Esophagus (tissue), 2 donors: Measurements from ENCODE around the gene HIP1. TPM values are rescaled to one million over a fixed set of nuclear protein-coding genes. Genes with fewer than 3 reads are reported as not detected.
"Not testable (repeated sequence)": the region's sequence is repeated elsewhere in the genome, so short reads cannot be mapped to it uniquely, and the experiment has no call there.

Experiments
- H3K27ac ChIP-seq, 2 donors: one replicate each; pipeline ENCODE4 v1.5.1; 2013; ENCODE audit warnings: low read depth in 2 of 2, mild to moderate bottlenecking in 2 of 2, inconsistent platforms in 1 of 2, low read length in 1 of 2, moderate library complexity in 1 of 2
- H3K27me3 ChIP-seq, 2 donors: one replicate each; pipeline ENCODE4 v1.6.1; 2013; ENCODE audit warnings: low read length in 2 of 2, control low read depth in 1 of 2, mild to moderate bottlenecking in 1 of 2; ENCODE audit not compliant: insufficient read depth in 2 of 2, control insufficient read depth in 1 of 2
- H3K36me3 ChIP-seq, 2 donors: one replicate each; pipeline ENCODE4 v1.6.1; 2013; ENCODE audit warnings: low read length in 1 of 2; ENCODE audit not compliant: control insufficient read depth in 2 of 2, insufficient read depth in 2 of 2
- H3K4me1 ChIP-seq, 2 donors: one replicate each; pipeline ENCODE4 v1.6.1; 2013; ENCODE audit warnings: low read length in 1 of 2; ENCODE audit not compliant: control insufficient read depth in 2 of 2, insufficient read depth in 2 of 2
- H3K4me3 ChIP-seq, 2 donors: one replicate each; pipeline ENCODE4 v1.5.1; 2013; ENCODE audit warnings: low read length in 2 of 2, mild to moderate bottlenecking in 2 of 2, low read depth in 1 of 2, moderate library complexity in 1 of 2
- H3K9me3 ChIP-seq, 2 donors: one replicate each; pipeline ENCODE4 v1.6.1; 2013; ENCODE audit warnings: mild to moderate bottlenecking in 2 of 2, low read depth in 1 of 2, low read length in 1 of 2, moderate library complexity in 1 of 2; ENCODE audit not compliant: control insufficient read depth in 2 of 2, insufficient read depth in 1 of 2
- WGBS, 2 donors: extraction: QIAGEN DNeasy Blood & Tissue Kit; methylation state at CpG; one replicate each; pipeline ENCODE4 v1.1.7; 2013; 5-methylcytosine and 5-hydroxymethylcytosine counted together
- polyA plus RNA-seq, 2 donors: library from polyadenylated mRNA; stranded (reverse); fragments of 200-250 nt; gene quantifications; one replicate each; pipeline ENCODE4 v1.2.3, GENCODE V29; 2013
- donor health status: healthy with polysubstance abuse.
- donor health status: Bipolar disorder and iron deficiency.

The HIP1 gene
- polyA plus RNA-seq, 2 donors, result 1.8 to 2.2 TPM

GRCh38 chr7:75729851-75730274 lies 8.9 kb downstream of the HIP1 start:
- Histone ChIP-seq H3K4me3 (no peak overlapping the region), H3K9me3 (no peaks in the 10 kb centered on the region), H3K27me3 (no peaks in the 10 kb centered on the region), H3K4me1 (peaks cover 0 to 3% of the 10 kb centered on the region in 2 donors), H3K36me3 (no peaks in the 10 kb centered on the region), H3K27ac (no peak overlapping the region)
- WGBS, 2 donors, result 59 to 62% methylated on average over 4 of the region's 4 CpGs

- peaks cover 0 to 3% of the 10 kb centered on the region in 2 donors for H3K4me1 ChIP-seq
- no peak overlapping the region for H3K4me3 ChIP-seq
- no peaks in the 10 kb centered on the region for H3K9me3 ChIP-seq
- H3K36me3 ChIP-seq, result no peaks in the 10 kb centered on the region
- WGBS, 2 donors, result 36 to 37% methylated on average over 8 of the region's 8 CpGs
- peak overlapping the region; percentile 38 to 72 for H3K27ac ChIP-seq
- no peaks in the 10 kb centered on the region for H3K27me3 ChIP-seq
These were observed 10.7 kb downstream of the HIP1 start for GRCh38 chr7:75727881-75728593.

DNA sequence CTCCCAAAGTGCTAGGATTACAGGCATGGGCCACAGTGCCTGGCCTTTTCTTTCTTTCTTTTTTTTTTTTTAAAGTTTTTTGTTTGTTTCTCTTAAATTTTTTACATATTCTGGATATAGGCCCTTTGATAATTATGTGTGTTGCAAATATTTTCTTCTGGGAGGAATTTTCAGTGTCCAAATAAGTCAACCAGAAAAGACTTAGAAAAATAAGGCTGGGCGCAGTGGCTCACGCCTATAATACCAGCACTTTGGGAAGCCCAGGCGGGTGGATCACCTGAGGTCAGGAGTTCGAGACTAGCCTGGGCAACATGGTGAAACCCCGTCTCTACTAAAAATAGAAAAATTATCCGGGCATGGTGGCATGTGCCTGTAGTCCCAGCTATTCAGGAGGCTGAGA lies 11.4 kb downstream of the HIP1 start:
- not testable (repeated sequence) for H3K4me3 ChIP-seq, H3K27me3 ChIP-seq, H3K36me3 ChIP-seq, H3K9me3 ChIP-seq, H3K4me1 ChIP-seq, H3K27ac ChIP-seq
- 71 to 80% methylated on average over 6 of the region's 6 CpGs for WGBS, 2 donors

DNA sequence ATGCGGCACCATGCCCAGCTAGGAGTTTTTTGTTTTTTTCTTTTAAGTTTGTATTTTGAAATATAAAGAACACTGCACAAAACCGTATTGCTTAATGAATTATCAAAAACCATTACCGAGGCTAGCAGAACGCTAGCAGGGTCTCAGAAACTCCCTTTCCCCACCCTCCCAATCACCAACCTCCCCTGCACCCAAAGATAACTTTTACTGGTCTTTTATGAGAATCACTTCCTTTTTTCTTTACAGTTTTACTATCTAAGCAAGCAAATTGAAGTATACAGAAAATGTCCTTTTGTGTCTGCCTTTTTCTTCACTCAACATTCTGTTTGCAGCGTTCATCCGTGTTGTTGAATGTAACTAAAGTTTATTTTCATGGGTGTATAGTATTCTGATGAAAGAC lies 13.4 kb downstream of the HIP1 start:
- H3K36me3 ChIP-seq, result no peaks in the 10 kb centered on the region
- H3K27me3 ChIP-seq, result no peaks in the 10 kb centered on the region
- no peak overlapping the region for H3K27ac ChIP-seq
- peaks cover 0 to 3% of the 10 kb centered on the region in 2 donors for H3K4me1 ChIP-seq
- no peak overlapping the region for H3K4me3 ChIP-seq
- H3K9me3 ChIP-seq, result no peaks in the 10 kb centered on the region
- WGBS, 2 donors, result 90% methylated on average over 6 of the region's 6 CpGs

DNA sequence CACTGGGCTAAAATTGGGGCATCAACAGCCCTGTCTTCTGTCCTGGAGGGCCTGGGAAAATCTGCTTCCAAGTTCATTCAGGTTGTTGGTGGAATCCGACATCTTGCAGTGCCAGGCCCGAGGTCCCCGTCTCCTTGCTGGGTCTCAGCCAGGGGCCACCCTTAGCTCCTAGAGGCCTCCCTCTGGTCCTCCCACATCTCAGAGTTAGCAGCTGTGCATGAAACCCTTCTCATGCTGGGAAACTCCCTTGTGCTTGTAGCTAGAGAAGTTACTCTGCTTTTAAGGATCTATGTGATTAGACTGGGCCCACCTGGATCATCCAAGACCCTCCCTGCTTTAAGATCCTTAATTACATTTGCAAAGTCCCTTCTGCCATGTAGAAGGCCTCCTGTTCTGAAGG lies 15.3 kb downstream of the HIP1 start:
- Histone ChIP-seq H3K9me3 (no peaks in the 10 kb centered on the region), H3K27me3 (no peaks in the 10 kb centered on the region), H3K4me3 (no peak overlapping the region), H3K36me3 (no peaks in the 10 kb centered on the region), H3K27ac (no peak overlapping the region), H3K4me1 (peaks cover 0 to 3% of the 10 kb centered on the region in 2 donors)
- WGBS, 2 donors, result 71 to 73% methylated on average over 3 of the region's 3 CpGs

GRCh38 chr7:75722373-75722772 lies 16.4 kb downstream of the HIP1 start:
- Histone ChIP-seq H3K27ac (no peak overlapping the region), H3K9me3 (no peaks in the 10 kb centered on the region)

GRCh38 chr7:75721922-75722321 lies 16.8 kb downstream of the HIP1 start:
- not testable (repeated sequence) for H3K4me3 ChIP-seq, H3K27ac ChIP-seq, H3K9me3 ChIP-seq, H3K27me3 ChIP-seq, H3K4me1 ChIP-seq, H3K36me3 ChIP-seq
- WGBS, 2 donors, result 91 to 93% methylated on average over 9 of the region's 9 CpGs

More at GRCh38 chr7:75722373-75722772, 16.4 kb downstream of the HIP1 start:
- no peaks in the 10 kb centered on the region for H3K4me1 ChIP-seq
- H3K27me3 ChIP-seq, result no peaks in the 10 kb centered on the region
- H3K4me3 ChIP-seq, result no peak overlapping the region
- no peaks in the 10 kb centered on the region for H3K36me3 ChIP-seq
- WGBS, 2 donors, result 50 to 53% methylated on average over 4 of the region's 4 CpGs

- no peaks in the 10 kb centered on the region for H3K36me3 ChIP-seq
- H3K4me3 ChIP-seq, result no peak overlapping the region
- 84 to 87% methylated on average over 2 of the region's 2 CpGs for WGBS, 2 donors
- no peaks in the 10 kb centered on the region for H3K27me3 ChIP-seq
- H3K4me1 ChIP-seq, result no peaks in the 10 kb centered on the region
- H3K27ac ChIP-seq, result no peak overlapping the region
- no peaks in the 10 kb centered on the region for H3K9me3 ChIP-seq
These were observed 17.3 kb downstream of the HIP1 start for GRCh38 chr7:75721426-75721825.

GRCh38 chr7:75719626-75720025 lies 19.1 kb downstream of the HIP1 start:
- Histone ChIP-seq H3K9me3 (no peaks in the 10 kb centered on the region), H3K27ac (no peak overlapping the region), H3K4me1 (no peaks in the 10 kb centered on the region), H3K27me3 (no peaks in the 10 kb centered on the region), H3K4me3 (no peak overlapping the region), H3K36me3 (no peaks in the 10 kb centered on the region)
- 96 to 98% methylated on average over 5 of the region's 5 CpGs for whole genome bisulfite sequencing, 2 donors

DNA sequence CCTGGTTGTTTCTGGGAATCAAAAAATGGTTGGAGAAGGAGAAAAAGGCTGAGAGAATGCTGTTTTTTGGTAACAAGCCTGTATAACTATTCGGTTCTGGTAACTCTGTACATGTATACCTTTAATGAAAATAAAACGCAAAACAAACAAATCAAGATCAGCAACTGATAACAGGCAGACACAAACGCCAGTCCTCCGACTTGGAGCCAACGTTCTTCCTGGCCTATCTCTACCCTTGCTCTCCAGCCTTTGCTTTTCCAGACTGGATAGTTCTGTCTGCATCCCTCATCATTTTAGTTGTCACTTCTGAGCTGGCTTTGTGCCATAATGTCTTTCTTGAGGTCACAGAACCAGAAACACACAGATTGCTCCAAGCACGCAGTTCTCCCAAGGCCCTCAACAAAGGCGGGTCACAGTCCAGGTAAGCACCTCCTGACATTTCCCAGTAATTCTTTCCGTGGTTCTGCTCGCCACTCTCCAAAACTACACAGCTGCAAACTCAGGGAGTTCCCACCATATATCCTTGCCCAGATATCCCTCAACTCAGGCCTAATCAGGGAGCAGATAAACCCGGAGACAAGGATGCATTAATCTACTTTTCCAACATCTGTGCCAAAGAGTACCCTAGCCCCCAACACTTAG lies 20.2 kb downstream of the HIP1 start:
- WGBS, 2 donors, result 73 to 82% methylated on average over 10 of the region's 10 CpGs
- H3K4me1 ChIP-seq, result no peaks in the 10 kb centered on the region
- H3K36me3 ChIP-seq, result no peaks in the 10 kb centered on the region
- H3K27ac ChIP-seq, result no peak overlapping the region
- H3K4me3 ChIP-seq, result no peak overlapping the region
- H3K27me3 ChIP-seq, result no peaks in the 10 kb centered on the region
- H3K9me3 ChIP-seq, result no peaks in the 10 kb centered on the region
